ENCODE measurements around the gene TBC1D22B. TPM values are rescaled to one million over a fixed set of nuclear protein-coding genes. Genes with fewer than 3 reads are reported as not detected.

The TBC1D22B gene
- total and polyA plus RNA-seq, 2 of the 13 experiments (the other 11 are each of a cell fraction or from before 2014, with no cell fraction given), result 9.7 to 12.9 TPM

DNA sequence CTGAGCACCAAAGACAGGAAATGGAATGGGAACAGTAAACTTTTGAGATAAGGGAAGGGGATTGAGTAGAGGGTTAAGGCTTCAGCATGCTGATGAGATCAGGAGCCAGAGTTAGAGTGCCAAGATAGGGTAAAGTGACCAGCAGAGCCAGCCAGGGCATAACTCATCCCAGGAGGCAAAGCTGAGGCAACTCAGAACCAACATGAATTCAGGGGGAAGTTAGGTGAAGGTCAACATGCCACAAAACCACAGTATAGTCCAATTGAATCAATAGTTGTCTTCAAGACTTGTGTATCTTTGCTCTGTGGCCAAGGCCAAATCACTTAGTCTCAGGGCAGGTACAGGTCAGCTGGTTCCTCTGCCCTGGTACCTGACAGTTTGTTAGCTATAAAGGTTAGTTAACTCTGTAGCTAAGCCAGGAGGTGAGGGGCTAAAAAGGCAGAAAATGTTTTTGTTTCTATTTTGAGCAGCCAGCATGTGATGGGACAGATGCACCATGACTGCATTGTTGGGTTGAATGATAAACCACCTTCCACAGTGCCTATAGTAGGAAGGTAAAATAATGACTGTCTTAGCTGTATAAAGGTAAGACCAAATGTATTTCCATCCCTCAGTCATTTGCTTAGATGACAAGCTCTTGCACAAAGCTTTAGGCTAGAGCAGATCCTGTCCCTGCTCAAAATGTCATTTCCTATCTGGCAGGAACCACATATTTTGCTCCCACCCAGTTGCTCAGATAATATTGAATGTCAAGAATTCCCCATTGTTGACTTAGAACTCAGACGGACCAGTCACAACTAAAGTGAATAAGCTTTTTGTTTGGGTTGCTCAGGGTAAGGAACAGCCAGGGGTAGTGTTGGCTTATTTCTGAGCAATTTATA lies 112.0 kb downstream of the TBC1D22B start (continued):
- TF ChIP-seq, protein P1, sequence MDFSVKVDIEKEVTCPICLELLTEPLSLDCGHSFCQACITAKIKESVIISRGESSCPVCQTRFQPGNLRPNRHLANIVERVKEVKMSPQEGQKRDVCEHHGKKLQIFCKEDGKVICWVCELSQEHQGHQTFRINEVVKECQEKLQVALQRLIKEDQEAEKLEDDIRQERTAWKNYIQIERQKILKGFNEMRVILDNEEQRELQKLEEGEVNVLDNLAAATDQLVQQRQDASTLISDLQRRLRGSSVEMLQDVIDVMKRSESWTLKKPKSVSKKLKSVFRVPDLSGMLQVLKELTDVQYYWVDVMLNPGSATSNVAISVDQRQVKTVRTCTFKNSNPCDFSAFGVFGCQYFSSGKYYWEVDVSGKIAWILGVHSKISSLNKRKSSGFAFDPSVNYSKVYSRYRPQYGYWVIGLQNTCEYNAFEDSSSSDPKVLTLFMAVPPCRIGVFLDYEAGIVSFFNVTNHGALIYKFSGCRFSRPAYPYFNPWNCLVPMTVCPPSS (IDR thresholded peaks at IDR 0.05), result no peak
- TF ChIP-seq ZNF253 (CRISPR knock-in tag; IDR thresholded peaks at IDR 0.05; ENCODE audit: borderline replicate concordance), result no peak
- TF ChIP-seq ZNF660 (CRISPR knock-in tag; IDR thresholded peaks at IDR 0.05; ENCODE audit: borderline replicate concordance, low read depth), result no peak
- TF ChIP-seq SIX1 (CRISPR knock-in tag; IDR thresholded peaks at IDR 0.05; ENCODE audit: borderline replicate concordance), result no peak
- TF ChIP-seq PRPF4 (IDR thresholded peaks at IDR 0.05; ENCODE audit: low read depth, low read length, poor library complexity, severe bottlenecking), result no peak
- TF ChIP-seq ZNF780A (CRISPR knock-in tag; IDR thresholded peaks at IDR 0.05), result no peak
- no peak; the same call in 1 of the 2 replicates for TF ChIP-seq DNMT3B (CRISPR knock-in tag; conservative IDR thresholded peaks at IDR 0.05)
- no peak for TF ChIP-seq ZNF430 (CRISPR knock-in tag; IDR thresholded peaks at IDR 0.05)
- TF ChIP-seq, protein P2, sequence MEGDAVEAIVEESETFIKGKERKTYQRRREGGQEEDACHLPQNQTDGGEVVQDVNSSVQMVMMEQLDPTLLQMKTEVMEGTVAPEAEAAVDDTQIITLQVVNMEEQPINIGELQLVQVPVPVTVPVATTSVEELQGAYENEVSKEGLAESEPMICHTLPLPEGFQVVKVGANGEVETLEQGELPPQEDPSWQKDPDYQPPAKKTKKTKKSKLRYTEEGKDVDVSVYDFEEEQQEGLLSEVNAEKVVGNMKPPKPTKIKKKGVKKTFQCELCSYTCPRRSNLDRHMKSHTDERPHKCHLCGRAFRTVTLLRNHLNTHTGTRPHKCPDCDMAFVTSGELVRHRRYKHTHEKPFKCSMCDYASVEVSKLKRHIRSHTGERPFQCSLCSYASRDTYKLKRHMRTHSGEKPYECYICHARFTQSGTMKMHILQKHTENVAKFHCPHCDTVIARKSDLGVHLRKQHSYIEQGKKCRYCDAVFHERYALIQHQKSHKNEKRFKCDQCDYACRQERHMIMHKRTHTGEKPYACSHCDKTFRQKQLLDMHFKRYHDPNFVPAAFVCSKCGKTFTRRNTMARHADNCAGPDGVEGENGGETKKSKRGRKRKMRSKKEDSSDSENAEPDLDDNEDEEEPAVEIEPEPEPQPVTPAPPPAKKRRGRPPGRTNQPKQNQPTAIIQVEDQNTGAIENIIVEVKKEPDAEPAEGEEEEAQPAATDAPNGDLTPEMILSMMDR (CRISPR knock-in tag; IDR thresholded peaks at IDR 0.05), result peak; percentile 10; the same call in 1 of the 2 replicates
- peak; percentile 86 for TF ChIP-seq HMG20B (CRISPR knock-in tag; conservative IDR thresholded peaks at IDR 0.05)
- no peak for TF ChIP-seq PHB2 (IDR thresholded peaks at IDR 0.05; ENCODE audit: partially characterized antibody)
- TF ChIP-seq, protein P3, sequence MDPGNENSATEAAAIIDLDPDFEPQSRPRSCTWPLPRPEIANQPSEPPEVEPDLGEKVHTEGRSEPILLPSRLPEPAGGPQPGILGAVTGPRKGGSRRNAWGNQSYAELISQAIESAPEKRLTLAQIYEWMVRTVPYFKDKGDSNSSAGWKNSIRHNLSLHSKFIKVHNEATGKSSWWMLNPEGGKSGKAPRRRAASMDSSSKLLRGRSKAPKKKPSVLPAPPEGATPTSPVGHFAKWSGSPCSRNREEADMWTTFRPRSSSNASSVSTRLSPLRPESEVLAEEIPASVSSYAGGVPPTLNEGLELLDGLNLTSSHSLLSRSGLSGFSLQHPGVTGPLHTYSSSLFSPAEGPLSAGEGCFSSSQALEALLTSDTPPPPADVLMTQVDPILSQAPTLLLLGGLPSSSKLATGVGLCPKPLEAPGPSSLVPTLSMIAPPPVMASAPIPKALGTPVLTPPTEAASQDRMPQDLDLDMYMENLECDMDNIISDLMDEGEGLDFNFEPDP (CRISPR knock-in tag; conservative IDR thresholded peaks at IDR 0.05), result no peak
- TF ChIP-seq, protein P4, sequence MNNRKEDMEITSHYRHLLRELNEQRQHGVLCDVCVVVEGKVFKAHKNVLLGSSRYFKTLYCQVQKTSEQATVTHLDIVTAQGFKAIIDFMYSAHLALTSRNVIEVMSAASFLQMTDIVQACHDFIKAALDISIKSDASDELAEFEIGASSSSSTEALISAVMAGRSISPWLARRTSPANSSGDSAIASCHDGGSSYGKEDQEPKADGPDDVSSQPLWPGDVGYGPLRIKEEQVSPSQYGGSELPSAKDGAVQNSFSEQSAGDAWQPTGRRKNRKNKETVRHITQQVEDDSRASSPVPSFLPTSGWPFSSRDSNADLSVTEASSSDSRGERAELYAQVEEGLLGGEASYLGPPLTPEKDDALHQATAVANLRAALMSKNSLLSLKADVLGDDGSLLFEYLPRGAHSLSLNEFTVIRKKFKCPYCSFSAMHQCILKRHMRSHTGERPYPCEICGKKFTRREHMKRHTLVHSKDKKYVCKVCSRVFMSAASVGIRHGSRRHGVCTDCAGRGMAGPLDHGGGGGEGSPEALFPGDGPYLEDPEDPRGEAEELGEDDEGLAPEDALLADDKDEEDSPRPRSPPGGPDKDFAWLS (CRISPR knock-in tag; IDR thresholded peaks at IDR 0.05; ENCODE audit: borderline replicate concordance), result no peak
- TF ChIP-seq ZBTB7B (CRISPR knock-in tag; IDR thresholded peaks at IDR 0.05), result peak; percentile 27; the same call in 1 of the 2 replicates
- TF ChIP-seq FOXK2 (IDR thresholded peaks at IDR 0.05), result peak; percentile 75; the same call in 1 of the 2 replicates
- TF ChIP-seq PLRG1 (conservative IDR thresholded peaks at IDR 0.05), result no peak
- no peak for TF ChIP-seq ZNF619 (CRISPR knock-in tag; IDR thresholded peaks at IDR 0.05)
- TF ChIP-seq, protein P5, sequence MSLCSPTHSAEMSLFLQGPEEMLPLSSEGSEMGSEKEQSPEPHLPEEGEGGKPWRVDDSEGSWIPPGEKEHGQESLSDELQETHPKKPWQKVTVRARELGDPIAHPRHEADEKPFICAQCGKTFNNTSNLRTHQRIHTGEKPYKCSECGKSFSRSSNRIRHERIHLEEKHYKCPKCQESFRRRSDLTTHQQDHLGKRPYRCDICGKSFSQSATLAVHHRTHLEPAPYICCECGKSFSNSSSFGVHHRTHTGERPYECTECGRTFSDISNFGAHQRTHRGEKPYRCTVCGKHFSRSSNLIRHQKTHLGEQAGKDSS (CRISPR knock-in tag; IDR thresholded peaks at IDR 0.05; ENCODE audit: borderline replicate concordance, low read depth), result no peak
- TF ChIP-seq STAT5B (CRISPR knock-in tag; IDR thresholded peaks at IDR 0.05), result no peak
- TF ChIP-seq BHLHE40 (IDR thresholded peaks at IDR 0.05; ENCODE audit: low read length), result no peak
- no peak; the same call in 1 of the 2 replicates for TF ChIP-seq HOXA3 (CRISPR knock-in tag; IDR thresholded peaks at IDR 0.05)

Measured in HepG2 (cell line).